PC-3 (cell line): Measurements from ENCODE around the gene POLR1A. TPM values are rescaled to one million over a fixed set of nuclear protein-coding genes. Genes with fewer than 3 reads are reported as not detected.

Source experiments
- ATAC-seq: fragments of 200-7000 bp; cut with Tn5 transposase; 2 replicates; pipeline ENCODE4 v1.9.1; 2020; ENCODE audit warnings: mild to moderate bottlenecking, moderate library complexity
- BruUV-seq: library from RNA; stranded (reverse); fragments of 400-500 nt; replicated peaks from 2 replicates; lab custom pipeline; 2021; lab: Mats Ljungman, UMichigan
- CTCF ChIA-PET: fragments of 300-600 bp; sonication (Branson Sonifier 250); formaldehyde crosslinking; loops from one replicate; lab custom pipeline; 2022; ENCODE audit warnings: antibody characterized with exemption; lab: Charles Lee
- POLR2A ChIA-PET: fragments of 300-600 bp; sonication (Branson Sonifier 250); formaldehyde crosslinking; loops from one replicate; lab custom pipeline; 2022; ENCODE audit warnings: antibody characterized with exemption; ENCODE audit not compliant: unreplicated experiment; lab: Charles Lee
- DNase-seq: peaks from one replicate; pipeline ENCODE4 v3.0.0-alpha.2; 2015
- H2AFZ ChIP-seq: fragments of 300-600 bp; sonication (generic); 2 replicates; pipeline ENCODE4 v1.6.0; 2016; ENCODE audit warnings: antibody characterized with exemption, low read length
- H3F3A ChIP-seq: fragments of 300-600 bp; sonication (generic); one replicate; pipeline ENCODE4 v1.6.0; 2017; ENCODE audit warnings: antibody characterized with exemption, low read length, control low read depth, mild to moderate bottlenecking; ENCODE audit not compliant: unreplicated experiment
- H3K27ac ChIP-seq: fragments of 300-600 bp; sonication (generic); 2 replicates; pipeline ENCODE4 v1.5.1; 2016; ENCODE audit warnings: mild to moderate bottlenecking, low read length
- H3K27me3 ChIP-seq: fragments of 300-600 bp; sonication (generic); 2 replicates; pipeline ENCODE4 v1.6.1; 2016; ENCODE audit warnings: low read length, mixed read lengths
- H3K36me3 ChIP-seq: fragments of 300-600 bp; sonication (generic); 2 replicates; pipeline ENCODE4 v1.6.1; 2016; ENCODE audit warnings: low read depth, mixed run types, low read length, mixed read lengths
- H3K4me1 ChIP-seq: fragments of 300-600 bp; sonication (generic); 2 replicates; pipeline ENCODE4 v1.5.1; 2016; ENCODE audit warnings: low read length; ENCODE audit not compliant: insufficient read depth
- H3K4me2 ChIP-seq: fragments of 300-600 bp; sonication (generic); 2 replicates; pipeline ENCODE4 v1.6.0; 2016; ENCODE audit warnings: low read length
- H3K4me3 ChIP-seq: fragments of 300-600 bp; sonication (generic); 2 replicates; pipeline ENCODE4 v1.5.1; 2016; ENCODE audit warnings: mild to moderate bottlenecking, low read length, mixed read lengths
- H3K79me2 ChIP-seq: fragments of 300-600 bp; sonication (generic); 2 replicates; pipeline ENCODE4 v1.6.1; 2017; ENCODE audit warnings: low read length, mixed read lengths
- H3K9ac ChIP-seq: fragments of 300-600 bp; sonication (generic); 2 replicates; pipeline ENCODE4 v1.6.0; 2016; ENCODE audit warnings: mild to moderate bottlenecking, low read length
- H3K9me2 ChIP-seq: fragments of 300-600 bp; sonication (generic); replicated peaks from 2 replicates; pipeline ENCODE4 v1.6.1; 2016; ENCODE audit warnings: mixed run types, low read length, mixed read lengths
- H3K9me3 ChIP-seq: fragments of 300-600 bp; sonication (generic); 2 replicates; pipeline ENCODE4 v1.6.1; 2016; ENCODE audit warnings: low read length, mixed read lengths
- H4K20me1 ChIP-seq: fragments of 300-600 bp; sonication (generic); 2 replicates; pipeline ENCODE4 v1.6.1; 2016; ENCODE audit warnings: low read length, mixed read lengths
- CTCF ChIP-seq: fragments of 300-600 bp; sonication (generic); conservative IDR thresholded peaks from 2 replicates; pipeline ENCODE4 v1.5.1; 2017; ENCODE audit warnings: antibody characterized with exemption, low read depth, mild to moderate bottlenecking, low read length
- EZH2 ChIP-seq: fragments of 300-600 bp; sonication (generic); IDR thresholded peaks from one replicate; pipeline ENCODE4 v1.6.1; 2017; ENCODE audit warnings: antibody characterized with exemption, mild to moderate bottlenecking, low read length; ENCODE audit not compliant: unreplicated experiment
- EZH2phosphoT487 ChIP-seq: fragments of 300-600 bp; sonication (generic); IDR thresholded peaks from 2 replicates; pipeline ENCODE4 v1.6.1; 2018; ENCODE audit warnings: mild to moderate bottlenecking, antibody characterized with exemption, low read length, borderline replicate concordance
- intact Hi-C: fragments of 100-400 bp; cut with micrococcal nuclease; formaldehyde crosslinking; loops from 2 replicates; pipeline ENCODE4 v1.9.0; 2023
- total RNA-seq: library from RNA; depleted of rRNA; stranded (reverse); fragments of >200 nt; gene quantifications from 2 replicates; pipeline ENCODE4 v1.2.3, GENCODE V29; 2014

The POLR1A gene
- total RNA-seq, 1 experiment from 2014 or later, result 25.1 TPM

- H3K4me1 ChIP-seq, result no peaks in the 10 kb centered on the region
- intact Hi-C loops, result no loop called here
- H4K20me1 ChIP-seq, result no peaks in the 10 kb centered on the region
- no peaks in the 10 kb centered on the region for H3F3A ChIP-seq
- H3K36me3 ChIP-seq, result peaks cover 48% of the 10 kb centered on the region
- POLR2A ChIA-PET, result no interaction called here
- CTCF ChIA-PET, result no interaction called here
- H3K9me2 ChIP-seq, result no peaks in the 10 kb centered on the region
- H3K4me3 ChIP-seq, result no peak overlapping the region
- BruUV-seq, result no TSS peak
- no peaks in the 10 kb centered on the region for H3K27me3 ChIP-seq
- no peak overlapping the region for H3K4me2 ChIP-seq
- no peaks in the 10 kb centered on the region for H3K79me2 ChIP-seq
- DNase-seq (no peak), ATAC-seq (no peak)
- no peaks in the 10 kb centered on the region for H3K9me3 ChIP-seq
- no peak overlapping the region for H2AFZ ChIP-seq
- TF ChIP-seq EZH2phosphoT487 (no peak), EZH2 (no peak), CTCF (no peak)
- H3K9ac ChIP-seq, result no peak overlapping the region
- no peak overlapping the region for H3K27ac ChIP-seq
Observed at GRCh38 chr2:86052676-86053075, 53.0 kb downstream of the POLR1A start.

GRCh38 chr2:86052265-86052664 is 53.4 kb downstream of the POLR1A start:
- no TSS peak for BruUV-seq

More at GRCh38 chr2:86052265-86052664, 53.4 kb downstream of the POLR1A start:
- no peaks in the 10 kb centered on the region for H3K4me1 ChIP-seq
- CTCF ChIA-PET, result no interaction called here
- H3K79me2 ChIP-seq, result no peaks in the 10 kb centered on the region
- no peak for ATAC-seq
- H3K27me3 ChIP-seq, result no peaks in the 10 kb centered on the region
- no peaks in the 10 kb centered on the region for H4K20me1 ChIP-seq
- H3K27ac ChIP-seq, result no peak overlapping the region
- DNase-seq, result no peak
- H3F3A ChIP-seq, result no peaks in the 10 kb centered on the region
- no peak overlapping the region for H3K4me3 ChIP-seq
- H3K9me3 ChIP-seq, result no peaks in the 10 kb centered on the region
- H2AFZ ChIP-seq, result no peak overlapping the region
- intact Hi-C loops, result no loop called here
- TF ChIP-seq EZH2phosphoT487 (no peak), CTCF (no peak), EZH2 (no peak)
- POLR2A ChIA-PET, result no interaction called here
- no peaks in the 10 kb centered on the region for H3K9me2 ChIP-seq
- H3K36me3 ChIP-seq, result peaks cover 49% of the 10 kb centered on the region
- no peak overlapping the region for H3K4me2 ChIP-seq
- H3K9ac ChIP-seq, result no peak overlapping the region
